ENCODE data around the gene ALG12. TPM values are rescaled to one million over a fixed set of nuclear protein-coding genes. Genes with fewer than 3 reads are reported as not detected.
A peak's percentile ranks its signal among the peaks of the same experiment; 100 is the strongest.

The ALG12 gene
- total and polyA plus RNA-seq, 2 of the 13 experiments (the other 11 are each of a cell fraction or from before 2014, with no cell fraction given): 7.8 to 15.8 TPM

DNA sequence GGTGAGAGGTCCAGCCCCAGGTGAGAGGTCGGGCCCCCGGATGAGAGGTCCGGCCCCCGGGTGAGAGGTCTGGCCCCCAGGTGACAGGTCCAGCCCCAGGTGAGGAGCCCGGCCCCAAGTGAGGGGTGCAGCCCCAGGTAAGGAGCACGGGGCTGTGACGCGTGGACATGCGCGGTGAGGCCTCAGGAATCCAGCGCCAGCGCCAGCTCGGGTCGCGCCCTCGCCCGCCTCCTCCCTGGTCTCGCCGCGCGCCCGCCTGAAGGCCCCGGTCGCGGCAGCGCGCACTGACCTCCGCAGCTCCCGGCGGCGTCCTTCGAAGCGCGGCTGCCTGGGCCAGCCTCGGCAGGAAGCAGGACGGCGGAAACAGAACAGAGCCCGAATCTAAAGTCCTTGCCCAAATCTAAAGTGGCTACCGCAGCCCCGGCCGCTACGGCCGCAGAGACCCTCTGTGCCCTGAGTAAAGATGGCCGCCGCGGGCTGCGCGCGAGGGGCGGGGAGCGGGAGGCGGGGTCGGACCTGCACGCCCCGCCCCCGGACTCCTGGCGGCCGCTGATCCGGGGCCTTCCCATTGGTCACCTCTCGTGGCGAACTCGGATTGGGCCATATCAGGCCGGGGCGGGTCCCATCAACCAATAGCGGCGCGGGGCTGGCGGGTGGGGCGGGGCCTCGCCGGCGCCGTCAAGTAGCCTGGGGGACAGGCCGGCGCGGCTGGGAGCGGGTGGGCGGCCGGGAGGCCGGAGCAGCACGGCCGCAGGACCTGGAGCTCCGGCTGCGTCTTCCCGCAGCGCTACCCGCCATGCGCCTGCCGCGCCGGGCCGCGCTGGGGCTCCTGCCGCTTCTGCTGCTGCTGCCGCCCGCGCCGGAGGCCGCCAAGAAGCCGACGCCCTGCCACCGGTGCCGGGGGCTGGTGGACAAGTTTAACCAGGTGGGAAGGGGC is at the start of gene ALG12, which contains the start of gene CRELD2 (continued):
- TF ChIP-seq NFE2 (CRISPR knock-in tag; IDR thresholded peaks at IDR 0.05): no peak
- 0 out of 2 replicates have a peak, but pooled peaks have one; percentile 44 for TF ChIP-seq ZNF891 (CRISPR knock-in tag; IDR thresholded peaks at IDR 0.05)
- peak; percentile 90 for TF ChIP-seq ZBTB7A (CRISPR knock-in tag; IDR thresholded peaks at IDR 0.05)
- no peak for TF ChIP-seq LCORL (IDR thresholded peaks at IDR 0.05)
- peak; percentile 63; the same call in 1 of the 2 replicates for TF ChIP-seq LCORL (CRISPR knock-in tag; IDR thresholded peaks at IDR 0.05)
- peak; percentile 11 for TF ChIP-seq RBM39 (IDR thresholded peaks at IDR 0.05; ENCODE audit: low read depth, low read length, poor library complexity, severe bottlenecking)
- no peak for TF ChIP-seq SIX1 (CRISPR knock-in tag; IDR thresholded peaks at IDR 0.05; ENCODE audit: borderline replicate concordance)
- TF ChIP-seq ARHGAP35 (CRISPR knock-in tag; IDR thresholded peaks at IDR 0.05; ENCODE audit: borderline replicate concordance): peak; percentile 84; the same call in 1 of the 2 replicates
- no peak for TF ChIP-seq ZNF883 (CRISPR knock-in tag; IDR thresholded peaks at IDR 0.05; ENCODE audit: not compliant biosample characterization)
- no peak for TF ChIP-seq AKNA (CRISPR knock-in tag; IDR thresholded peaks at IDR 0.05; ENCODE audit: borderline replicate concordance)
- no peak for TF ChIP-seq GRHL1 (CRISPR knock-in tag; conservative IDR thresholded peaks at IDR 0.05)
- no peak for TF ChIP-seq IKZF4 (CRISPR knock-in tag; IDR thresholded peaks at IDR 0.05; ENCODE audit: borderline replicate concordance, low read depth, not compliant biosample characterization)
- peak; percentile 22; the same call in 1 of the 2 replicates for TF ChIP-seq ZNF777 (CRISPR knock-in tag; IDR thresholded peaks at IDR 0.05)
- peak; percentile 38; the same call in 1 of the 2 replicates for TF ChIP-seq MED1 (CRISPR knock-in tag; IDR thresholded peaks at IDR 0.05)
- no peak for TF ChIP-seq ZNF232 (CRISPR knock-in tag; IDR thresholded peaks at IDR 0.05; ENCODE audit: borderline replicate concordance)
- no peak; the same call in 1 of the 2 replicates for TF ChIP-seq SAFB2 (CRISPR knock-in tag; IDR thresholded peaks at IDR 0.05; ENCODE audit: borderline replicate concordance, low read depth)
- peak; percentile 48 for TF ChIP-seq GABPA (IDR thresholded peaks at IDR 0.05; ENCODE audit: low read depth, low read length)
- TF ChIP-seq GABPA (CRISPR knock-in tag; IDR thresholded peaks at IDR 0.05; ENCODE audit: low read depth): peak; percentile 74
- no peak; the same call in 1 of the 2 replicates for TF ChIP-seq ZNF224 (CRISPR knock-in tag; IDR thresholded peaks at IDR 0.05)
- TF ChIP-seq POGK (CRISPR knock-in tag; conservative IDR thresholded peaks at IDR 0.05): no peak; the same call in 1 of the 2 replicates
- no peak for TF ChIP-seq PLRG1 (conservative IDR thresholded peaks at IDR 0.05)
